ENCODE results near the gene VPS29.
"Not testable (repeated sequence)": the region's sequence is repeated elsewhere in the genome, so short reads cannot be mapped to it uniquely, and the experiment has no call there.

GRCh38 chr12:110461189-110461588, 40.7 kb downstream of the VPS29 start:
- TF ChIP-seq EZH2 (IDR thresholded peaks at IDR 0.05; ENCODE audit: insufficient read depth, low read length); CTCF (IDR thresholded peaks at IDR 0.05; ENCODE audit: insufficient read depth, low read depth, low read length): not testable (repeated sequence)

All from astrocyte (in vitro differentiated cells and primary cell).